Activated naive CD4-positive, alpha-beta T cell treated with anti-CD3 and anti-CD28 coated beads, Interleukin-2, amount 50 U/mL, for 72 hours (primary cell): Measurements from ENCODE around the gene DENND6B. TPM values are rescaled to one million over a fixed set of nuclear protein-coding genes. Genes with fewer than 3 reads are reported as not detected.

Source experiments
- ATAC-seq, 2 donors: fragments of 150-1000 bp; cut with Tn5 transposase; 2 replicates each; pipeline ENCODE4 v1.10.0; 2021; ENCODE audit warnings: mild to moderate bottlenecking in 2 of 2, moderate library complexity in 2 of 2
- DNase-seq, 2 donors: peaks; one replicate each; pipeline ENCODE4 v3.0.0; 2021 to 2022; ENCODE audit warnings: low spot score in 2 of 2
- H3K27ac Mint-ChIP-seq, 2 donors: one replicate each; pipeline ENCODE4 v1.8.0; 2022; ENCODE audit warnings: mild to moderate bottlenecking in 2 of 2, mixed read lengths in 2 of 2
- H3K36me3 Mint-ChIP-seq, 2 donors: one replicate each; pipeline ENCODE4 v1.8.0; 2022; ENCODE audit warnings: mixed read lengths in 2 of 2
- H3K9me3 Mint-ChIP-seq, 2 donors: one replicate each; pipeline ENCODE4 v1.8.0; 2022; ENCODE audit warnings: mixed read lengths in 2 of 2
- total RNA-seq, 2 donors: library from RNA; stranded (reverse); gene quantifications; one replicate each; pipeline ENCODE4 v1.2.3, GENCODE V29; 2022

DENND6B gene
- total RNA-seq, 2 donors from 2014 or later: 4.1 to 4.3 TPM

GRCh38 chr22:50320671-50321325, 6.0 kb downstream of the DENND6B start:
- Mint-ChIP-seq H3K9me3 (no peaks in the 10 kb centered on the region), H3K27ac (no peak overlapping the region)

GRCh38 chr22:50320116-50320515, 6.7 kb downstream of the DENND6B start:
- no peak for ATAC-seq
- no peaks in the 10 kb centered on the region for H3K9me3 Mint-ChIP-seq
- no peak overlapping the region for H3K27ac Mint-ChIP-seq
- no peak for DNase-seq
- H3K36me3 Mint-ChIP-seq: no peaks in the 10 kb centered on the region

More at GRCh38 chr22:50320671-50321325, 6.0 kb downstream of the DENND6B start:
- no peak for ATAC-seq
- DNase-seq: no peak
- H3K36me3 Mint-ChIP-seq: no peaks in the 10 kb centered on the region

- Mint-ChIP-seq H3K9me3 (no peaks in the 10 kb centered on the region), H3K27ac (no peak overlapping the region), H3K36me3 (no peaks in the 10 kb centered on the region)
- ATAC-seq (no peak), DNase-seq (no peak)
Measured at GRCh38 chr22:50319503-50319951, 7.3 kb downstream of the DENND6B start.

DNA sequence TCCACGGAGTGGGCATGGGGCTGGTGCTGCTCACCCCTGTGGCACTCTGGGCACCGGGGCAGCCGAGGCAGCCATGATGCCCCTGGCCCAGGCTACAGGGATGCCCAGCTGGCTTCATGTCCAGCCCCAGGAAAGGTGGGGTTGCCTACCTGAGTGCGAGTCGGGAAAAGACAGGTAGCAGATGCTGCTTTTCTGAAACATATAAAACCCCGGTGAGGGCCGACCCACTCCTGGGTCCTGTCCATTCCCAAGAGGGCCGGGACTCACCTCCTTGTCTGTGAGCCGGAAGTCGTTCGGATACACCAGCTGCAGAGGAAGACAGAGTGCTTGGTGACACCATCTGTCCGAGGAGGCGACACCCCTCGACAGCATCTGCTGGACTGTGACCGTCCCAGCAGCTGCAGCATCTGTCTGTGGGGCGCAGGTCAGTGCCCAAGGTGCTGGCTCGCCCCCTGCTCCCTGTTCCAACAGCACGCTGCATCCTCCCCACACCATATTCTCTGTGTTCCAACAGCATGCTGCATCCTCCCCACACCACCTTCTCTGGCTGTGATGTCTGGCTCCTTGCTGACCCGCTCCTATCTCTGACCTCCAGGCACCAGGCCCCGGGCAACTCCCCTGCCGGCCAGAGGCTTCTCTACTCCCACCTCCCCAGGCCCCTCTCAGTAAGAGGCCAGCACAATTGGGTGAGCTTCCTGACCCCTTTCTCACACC, 8.0 kb downstream of the DENND6B start:
- ATAC-seq: no peak
- Mint-ChIP-seq H3K9me3 (no peaks in the 10 kb centered on the region), H3K27ac (no peak overlapping the region), H3K36me3 (no peaks in the 10 kb centered on the region)
- DNase-seq: no peak

DNA sequence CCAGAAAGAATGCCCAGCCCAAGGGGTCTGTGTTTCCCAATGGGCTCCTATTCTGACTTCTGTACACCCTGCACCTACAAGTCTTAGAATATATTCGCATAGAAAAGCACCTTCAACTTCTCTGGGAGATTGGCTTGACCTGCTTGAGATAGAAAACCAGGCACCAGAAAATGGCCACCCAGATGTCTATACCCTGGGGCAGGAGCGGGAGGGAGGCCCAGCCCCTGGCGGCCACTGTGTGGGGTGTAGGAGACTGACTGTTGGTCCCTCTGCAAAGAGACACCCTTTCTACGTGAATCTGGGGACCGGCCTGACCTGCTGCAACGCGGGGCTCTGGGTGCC, 8.5 kb downstream of the DENND6B start:
- Mint-ChIP-seq H3K27ac (no peak overlapping the region), H3K9me3 (no peaks in the 10 kb centered on the region), H3K36me3 (no peaks in the 10 kb centered on the region)
- DNase-seq: no peak
- no peak for ATAC-seq

- Mint-ChIP-seq H3K27ac (no peak overlapping the region), H3K9me3 (no peaks in the 10 kb centered on the region), H3K36me3 (no peaks in the 10 kb centered on the region)
- ATAC-seq (no peak), DNase-seq (no peak)
Measured at GRCh38 chr22:50317674-50318073, 9.1 kb downstream of the DENND6B start.

GRCh38 chr22:50317178-50317577, 9.6 kb downstream of the DENND6B start:
- Mint-ChIP-seq H3K36me3 (no peaks in the 10 kb centered on the region), H3K27ac (no peak overlapping the region), H3K9me3 (no peaks in the 10 kb centered on the region)
- DNase-seq (no peak), ATAC-seq (no peak)

DNA sequence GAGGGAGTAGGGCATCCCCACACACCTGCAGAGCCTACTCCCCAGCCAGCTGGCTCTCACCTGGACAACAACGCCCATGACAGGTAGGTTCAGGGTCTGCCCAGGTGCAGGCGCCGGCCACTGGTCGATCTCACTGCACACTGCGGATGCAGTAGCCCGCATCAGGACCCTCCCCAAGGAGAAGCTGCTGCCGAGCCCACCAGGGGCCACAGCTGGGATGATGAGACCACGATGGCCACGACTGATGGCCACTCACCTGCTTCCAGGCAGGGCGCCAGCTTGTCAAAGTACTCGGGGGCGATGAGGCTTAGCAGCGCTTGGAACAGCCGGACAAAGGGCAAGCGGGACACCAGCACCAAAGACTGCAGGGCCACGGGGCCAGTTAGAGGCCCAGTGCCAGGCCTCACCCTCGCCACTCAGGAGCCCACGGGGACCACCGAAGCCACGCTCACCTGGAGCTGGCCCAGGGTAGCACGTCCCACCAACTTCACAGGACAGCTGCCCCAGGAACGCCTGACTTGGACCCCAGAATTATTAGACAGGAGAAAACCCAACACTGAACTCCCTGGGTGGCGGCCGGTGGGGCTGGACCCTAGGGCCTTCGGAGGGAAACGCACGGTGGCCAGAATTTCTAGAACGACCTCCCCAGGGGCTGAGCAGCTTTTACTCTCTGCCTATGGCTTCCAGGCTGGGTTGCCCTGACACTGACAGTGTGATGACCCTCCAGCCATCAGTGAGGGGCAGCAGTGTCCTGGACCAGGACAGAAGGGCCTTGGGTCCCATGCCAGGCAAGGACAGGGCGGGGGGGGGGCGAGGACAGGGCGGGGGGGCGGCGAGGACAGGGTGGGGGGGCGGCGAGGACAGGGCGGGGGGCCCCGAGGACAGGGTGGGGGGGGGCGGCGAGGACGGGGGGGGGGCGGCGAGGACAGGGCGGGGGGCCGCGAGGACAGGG, 10.4 kb downstream of the DENND6B start:
- Mint-ChIP-seq H3K36me3 (no peaks in the 10 kb centered on the region), H3K9me3 (no peaks in the 10 kb centered on the region), H3K27ac (no peak overlapping the region)
- ATAC-seq (no peak), DNase-seq (no peak)

- H3K27ac Mint-ChIP-seq: peak overlapping the region; percentile 19 to 83
- H3K36me3 Mint-ChIP-seq: no peaks in the 10 kb centered on the region
Measured at GRCh38 chr22:50315289-50316113, 11.3 kb downstream of the DENND6B start.

GRCh38 chr22:50314455-50315288, 12.1 kb downstream of the DENND6B start:
- Mint-ChIP-seq H3K27ac (peak overlapping the region; percentile 83 to 97), H3K36me3 (no peaks in the 10 kb centered on the region), H3K9me3 (no peaks in the 10 kb centered on the region)
- ATAC-seq (peak; percentile 93), DNase-seq (peak; percentile 70 to 82)

More at GRCh38 chr22:50315289-50316113, 11.3 kb downstream of the DENND6B start:
- ATAC-seq (no peak), DNase-seq (no peak)
- H3K9me3 Mint-ChIP-seq: no peaks in the 10 kb centered on the region

DNA sequence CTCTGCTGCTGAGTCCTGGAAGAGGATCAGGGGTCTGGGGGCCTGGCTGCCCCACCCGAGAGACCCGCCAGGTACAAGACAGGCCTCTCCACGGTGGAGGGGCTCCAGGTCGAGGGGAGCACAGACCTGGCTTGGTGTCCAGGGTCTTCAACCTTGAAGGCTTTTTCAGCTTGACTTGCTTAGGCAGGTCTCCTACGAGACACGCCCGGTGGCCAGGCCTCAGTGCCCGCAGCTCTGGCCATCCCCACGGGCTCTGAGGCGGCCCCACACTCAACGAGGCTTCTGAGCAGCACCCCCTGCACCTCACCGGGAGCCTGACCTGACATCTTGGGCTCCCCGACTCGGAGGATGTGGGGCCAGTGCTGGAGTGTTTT, 12.7 kb downstream of the DENND6B start:
- ATAC-seq: peak in 1 of 2 donors; percentile 21
- Mint-ChIP-seq H3K36me3 (no peaks in the 10 kb centered on the region), H3K27ac (peak overlapping the region; percentile 83 to 97)

GRCh38 chr22:50313600-50313999, 13.2 kb downstream of the DENND6B start:
- H3K9me3 Mint-ChIP-seq: no peaks in the 10 kb centered on the region
- ATAC-seq (no peak), DNase-seq (no peak)
- H3K36me3 Mint-ChIP-seq: no peaks in the 10 kb centered on the region
- H3K27ac Mint-ChIP-seq: peak overlapping the region in 1 of 2 donors; percentile 83

More for the DNA sequence above, 12.7 kb downstream of the DENND6B start:
- DNase-seq: no peak
- no peaks in the 10 kb centered on the region for H3K9me3 Mint-ChIP-seq

DNA sequence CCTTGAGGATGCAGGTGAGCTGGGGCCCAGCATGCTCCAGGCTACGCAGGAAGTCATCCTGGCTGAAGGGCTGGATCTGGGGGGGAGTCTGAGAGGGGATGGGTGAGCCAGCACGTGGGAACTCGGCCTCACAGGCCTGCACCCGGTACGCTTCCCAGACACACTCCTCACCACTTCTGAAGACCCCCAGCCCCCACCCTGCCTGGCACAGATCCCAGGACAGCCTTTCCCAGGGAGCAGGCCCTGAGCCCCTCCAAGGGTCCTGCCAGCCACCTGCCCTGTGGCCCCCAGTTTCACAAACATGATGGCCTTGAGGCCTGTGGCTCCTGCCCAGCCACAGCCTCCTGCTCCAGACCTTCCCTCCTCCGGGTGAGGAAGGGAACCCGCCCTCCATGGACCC, 13.8 kb downstream of the DENND6B start:
- H3K27ac Mint-ChIP-seq: no peak overlapping the region
- H3K9me3 Mint-ChIP-seq: no peaks in the 10 kb centered on the region
- ATAC-seq: no peak
- DNase-seq: no peak
- H3K36me3 Mint-ChIP-seq: no peaks in the 10 kb centered on the region

DNA sequence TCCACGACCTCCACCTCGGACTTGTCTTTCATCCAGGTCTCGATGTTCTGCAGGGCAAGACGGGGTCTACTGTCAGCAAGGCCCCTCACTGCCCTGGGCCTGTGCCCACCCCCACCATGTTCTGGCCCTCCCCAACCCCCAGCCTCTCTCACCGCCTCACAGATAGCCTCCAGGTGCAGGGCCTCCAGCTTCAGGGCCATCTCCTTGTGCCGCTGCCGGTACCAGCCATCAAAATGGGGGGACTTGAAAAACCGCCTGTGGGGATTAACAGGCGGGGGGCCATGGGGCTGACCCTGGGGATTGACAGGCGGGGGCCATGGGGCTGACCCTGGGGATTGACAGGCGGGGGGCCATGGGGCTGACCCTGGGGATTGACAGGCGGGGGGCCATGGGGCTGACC, 14.4 kb downstream of the DENND6B start:
- Mint-ChIP-seq H3K36me3 (no peaks in the 10 kb centered on the region), H3K27ac (no peak overlapping the region), H3K9me3 (no peaks in the 10 kb centered on the region)
- ATAC-seq (no peak), DNase-seq (no peak)

GRCh38 chr22:50311606-50312351, 15.0 kb downstream of the DENND6B start:
- peak overlapping the region in 1 of 2 donors; percentile 63 for H3K27ac Mint-ChIP-seq

More at GRCh38 chr22:50311606-50312351, 15.0 kb downstream of the DENND6B start:
- H3K9me3 Mint-ChIP-seq: no peaks in the 10 kb centered on the region
- no peak for DNase-seq
- no peaks in the 10 kb centered on the region for H3K36me3 Mint-ChIP-seq
- no peak for ATAC-seq
